GM21786 (cell line): Measurements from ENCODE around the gene ZBTB24.
A peak's percentile ranks its signal among the peaks of the same experiment; 100 is the strongest.

ENCODE experiments used
- ATAC-seq: cut with Tn5 transposase; IDR thresholded peaks from one replicate; pipeline ENCODE4 v1.9.1; 2021; ENCODE audit not compliant: unreplicated experiment

ZBTB24 gene

DNA sequence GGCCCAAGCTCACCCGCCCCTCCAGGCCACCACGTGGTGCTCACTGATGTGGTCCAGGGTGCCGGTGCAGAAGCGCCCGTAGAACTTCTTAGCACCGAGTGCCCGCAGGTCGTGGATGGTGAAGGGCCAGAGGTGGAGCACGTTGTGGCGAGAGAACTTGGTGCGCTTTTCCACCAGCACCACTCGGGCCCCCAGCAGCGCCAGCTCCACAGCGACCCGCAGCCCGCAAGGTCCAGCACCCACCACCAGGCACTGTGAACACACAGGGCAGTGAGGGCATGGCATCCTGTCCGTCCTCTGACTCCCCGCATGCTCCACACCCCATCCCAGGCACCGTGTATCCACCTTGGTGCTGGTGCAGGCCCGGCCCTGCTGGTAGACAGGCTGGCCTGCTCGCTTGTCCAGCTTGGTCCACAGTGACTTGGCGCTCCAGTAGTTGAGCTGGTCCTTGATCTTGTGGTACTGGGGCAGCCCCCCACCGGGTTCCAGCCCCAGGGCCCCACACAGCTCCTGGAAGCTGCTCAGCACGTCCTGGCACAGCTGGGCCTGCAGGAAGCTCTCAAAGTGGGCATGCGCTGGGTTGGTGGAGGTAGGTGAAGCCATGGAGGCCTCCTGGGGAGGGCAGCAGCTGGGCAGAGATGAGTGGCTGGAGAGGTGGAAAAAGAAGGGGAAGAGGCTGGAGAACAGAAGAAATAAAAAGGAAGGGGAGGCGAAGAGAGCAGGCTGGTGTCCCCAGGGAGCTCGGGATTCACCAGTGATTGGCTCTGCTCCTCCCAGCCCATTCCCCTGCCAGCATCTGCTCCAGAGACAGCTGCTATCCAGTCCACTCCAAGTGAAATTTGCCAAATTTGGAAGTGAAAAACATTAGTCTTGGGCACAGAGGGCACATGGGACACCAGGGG lies 29.2 kb downstream of the ZBTB24 start:
- ATAC-seq: no peak

DNA sequence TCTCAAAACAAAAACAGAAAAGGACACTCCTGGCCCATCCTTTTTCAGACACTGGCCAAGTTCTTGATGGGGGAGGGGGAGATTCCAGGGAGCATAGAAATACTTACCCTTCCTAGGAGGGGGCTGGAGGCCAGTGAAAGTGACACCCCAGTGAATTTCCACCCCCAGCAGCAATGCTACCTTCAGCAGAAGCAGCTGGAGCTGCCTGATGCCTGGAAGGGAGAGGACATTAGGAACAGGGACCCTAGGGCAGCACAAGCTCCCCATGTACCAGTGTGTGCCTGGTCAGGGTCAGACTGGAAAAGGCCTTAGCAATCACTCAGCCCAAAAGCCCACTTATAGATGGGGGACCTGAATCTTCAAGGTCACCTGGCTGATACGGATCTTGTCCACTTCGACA lies 29.9 kb downstream of the ZBTB24 start:
- no peak for ATAC-seq

DNA sequence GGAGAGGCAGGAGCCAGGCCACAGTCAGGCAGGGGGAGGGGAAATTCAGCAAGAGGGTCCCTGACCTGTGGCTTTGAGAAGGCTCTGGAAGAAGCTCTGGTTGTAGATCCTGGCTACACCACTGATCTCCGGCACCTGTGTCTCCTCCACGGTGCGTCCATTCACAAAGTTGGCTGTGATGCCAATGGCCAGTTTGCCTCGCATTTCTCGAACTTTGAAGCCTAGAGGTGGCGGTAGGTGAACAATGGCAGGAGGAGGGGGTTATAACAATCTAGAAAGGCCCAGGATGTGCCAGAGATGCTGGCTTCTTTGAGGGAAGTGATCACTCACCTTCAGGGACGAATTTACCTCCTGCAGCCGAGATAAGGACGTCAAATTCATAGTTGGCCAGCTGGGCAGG lies 30.8 kb downstream of the ZBTB24 start:
- no peak for ATAC-seq

DNA sequence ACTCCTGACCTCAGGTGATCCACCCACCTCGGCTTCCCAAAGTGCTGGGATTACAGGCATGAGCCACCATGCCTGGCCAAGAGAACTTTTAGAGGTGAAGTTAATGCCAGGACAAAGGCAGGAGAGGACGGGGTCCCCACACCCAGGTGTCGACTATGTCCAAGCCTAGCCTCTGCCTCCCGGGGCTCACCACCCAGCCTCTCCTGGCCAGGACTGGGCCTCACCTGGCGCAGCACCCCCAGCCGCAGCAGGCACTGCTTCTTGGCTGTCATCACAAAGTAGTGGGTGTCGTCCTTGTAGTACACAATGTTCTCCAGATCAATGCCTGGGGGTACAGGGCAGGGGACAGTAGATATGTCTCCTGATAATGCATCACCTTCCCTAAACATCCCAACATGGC lies 31.6 kb downstream of the ZBTB24 start:
- ATAC-seq: no peak

DNA sequence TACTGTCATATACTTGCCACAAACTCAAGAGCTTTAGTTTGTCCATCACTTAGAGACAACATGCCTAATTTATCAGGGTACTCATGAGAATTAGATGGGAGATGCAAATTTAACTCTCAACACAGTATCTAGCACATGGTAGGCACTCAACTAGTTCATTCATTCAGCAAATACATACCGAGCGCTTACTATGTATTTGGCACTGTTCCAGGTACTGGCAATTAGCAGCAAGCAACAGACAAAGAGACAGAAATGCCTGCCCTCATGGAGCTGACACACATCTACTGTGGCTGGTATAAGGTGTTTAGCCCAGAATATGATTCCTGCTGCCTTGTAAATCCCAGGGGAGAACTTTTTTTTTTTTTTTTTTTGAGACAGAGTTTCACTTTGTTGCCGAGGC lies 32.2 kb downstream of the ZBTB24 start:
- ATAC-seq: no peak

GRCh38 chr6:109449795-109450673 lies 33.0 kb downstream of the ZBTB24 start:
- no peak for ATAC-seq

GRCh38 chr6:109449064-109449794 lies 33.8 kb downstream of the ZBTB24 start:
- no peak for ATAC-seq

GRCh38 chr6:109448615-109449014 lies 34.4 kb downstream of the ZBTB24 start:
- no peak for ATAC-seq

DNA sequence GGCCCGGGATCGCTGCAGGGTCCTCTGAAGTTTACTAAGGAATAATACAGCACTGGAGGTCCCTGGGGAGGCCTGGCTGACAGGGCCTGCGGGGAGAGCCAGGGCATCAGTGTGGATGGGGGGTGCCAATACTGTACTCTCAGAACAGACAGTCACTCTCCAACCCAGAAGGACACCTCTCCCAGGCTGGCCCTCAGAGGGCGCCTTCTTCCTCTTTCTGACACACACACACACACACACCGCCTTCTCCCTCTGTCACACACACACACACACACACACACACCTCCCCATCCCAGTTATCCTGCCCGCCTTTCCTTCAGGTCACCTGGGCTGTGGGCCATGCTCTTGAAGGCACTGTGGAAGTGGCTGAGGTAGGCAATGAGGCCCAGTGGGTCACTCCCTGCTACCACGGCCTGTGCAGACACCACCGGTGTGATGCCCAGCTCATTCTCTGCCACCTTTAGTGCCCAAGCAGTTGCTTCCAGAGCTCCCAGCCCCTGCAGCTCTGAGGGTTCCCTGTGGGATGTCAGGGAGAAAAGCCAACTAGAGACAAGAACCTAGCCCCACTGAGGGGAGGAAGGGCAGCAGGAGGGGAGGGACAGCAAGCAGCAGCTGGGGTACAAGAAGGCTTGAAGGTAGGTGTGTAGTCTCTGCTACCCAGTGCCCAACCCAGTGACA lies 35.0 kb downstream of the ZBTB24 start:
- ATAC-seq: no peak

- no peak for ATAC-seq
Measured at GRCh38 chr6:109447087-109447486, 35.9 kb downstream of the ZBTB24 start.

DNA sequence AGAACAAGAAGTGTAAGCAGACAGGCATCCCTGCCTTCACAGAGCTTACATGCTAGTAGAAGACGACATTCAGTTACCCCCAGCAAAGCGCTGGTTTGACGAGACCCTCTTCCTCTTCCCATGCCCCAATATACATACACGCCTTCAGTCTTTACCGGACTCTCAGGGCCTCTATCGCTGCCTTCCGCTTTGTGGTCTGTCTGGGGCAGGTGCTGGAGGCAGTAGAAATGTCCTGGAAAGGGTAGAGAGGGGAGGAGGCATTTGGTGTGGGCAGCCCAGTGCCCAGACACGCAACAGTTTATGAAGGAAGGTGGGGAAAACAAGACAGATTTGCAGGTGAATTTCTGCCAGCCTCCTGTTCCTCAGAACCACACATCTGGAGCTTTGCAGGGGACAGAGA lies 36.5 kb downstream of the ZBTB24 start:
- no peak for ATAC-seq

- ATAC-seq: no peak
Measured at GRCh38 chr6:109446072-109446471, 36.9 kb downstream of the ZBTB24 start.

- no peak for ATAC-seq
Measured at GRCh38 chr6:109445382-109445781, 37.6 kb downstream of the ZBTB24 start.

DNA sequence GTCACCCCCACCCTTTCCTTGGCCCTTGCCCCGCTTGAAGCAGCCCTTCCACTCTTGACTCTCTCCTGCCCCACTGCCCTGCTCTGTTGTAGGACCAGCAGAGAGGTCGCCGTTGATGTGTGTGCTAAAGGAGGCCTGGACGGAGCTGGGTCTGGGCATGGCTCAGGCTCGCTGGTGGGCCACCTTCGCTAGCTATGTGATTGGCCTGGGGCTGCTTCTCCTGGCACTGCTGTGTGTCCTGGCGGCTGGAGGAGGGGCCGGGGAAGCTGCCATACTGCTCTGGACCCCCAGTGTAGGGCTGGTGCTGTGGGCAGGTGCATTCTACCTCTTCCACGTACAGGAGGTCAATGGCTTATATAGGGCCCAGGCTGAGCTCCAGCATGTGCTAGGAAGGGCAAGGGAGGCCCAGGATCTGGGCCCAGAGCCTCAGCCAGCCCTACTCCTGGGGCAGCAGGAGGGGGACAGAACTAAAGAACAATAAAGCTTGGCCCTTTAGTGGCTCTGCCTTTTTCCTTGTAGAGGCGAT lies 39.5 kb downstream of the ZBTB24 start:
- no peak for ATAC-seq

GRCh38 chr6:109442393-109442924 lies 40.6 kb downstream of the ZBTB24 start:
- no peak for ATAC-seq

DNA sequence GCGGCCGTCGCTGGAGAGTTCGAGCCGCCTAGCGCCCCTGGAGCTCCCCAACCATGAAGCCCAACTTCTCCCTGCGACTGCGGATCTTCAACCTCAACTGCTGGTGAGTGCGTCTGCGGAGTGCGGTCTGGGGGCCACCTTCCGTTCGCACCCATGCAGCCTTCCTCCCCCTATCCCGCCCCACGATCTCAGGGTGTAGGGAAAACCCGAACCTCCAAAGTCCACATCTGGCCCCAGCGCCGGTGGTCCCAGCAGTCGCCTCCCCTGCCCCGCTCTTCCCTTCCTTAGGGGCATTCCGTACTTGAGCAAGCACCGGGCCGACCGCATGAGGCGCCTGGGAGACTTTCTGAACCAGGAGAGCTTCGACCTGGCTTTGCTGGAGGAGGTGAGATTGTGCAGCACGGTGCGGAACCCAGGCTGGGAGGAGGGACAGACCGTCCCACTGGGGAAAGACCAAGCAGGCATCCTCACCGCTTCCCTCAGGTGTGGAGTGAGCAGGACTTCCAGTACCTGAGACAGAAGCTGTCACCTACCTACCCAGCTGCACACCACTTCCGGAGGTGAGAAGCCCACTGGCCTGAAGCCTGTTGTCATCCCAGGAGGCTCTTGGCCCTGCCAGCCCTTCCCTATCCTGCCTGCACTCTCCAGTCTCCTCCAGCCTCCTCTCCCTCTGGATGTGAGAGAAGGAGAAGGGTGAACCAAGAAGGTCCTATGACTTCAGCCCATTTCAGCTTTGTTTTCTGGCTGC lies 41.8 kb downstream of the ZBTB24 start:
- ATAC-seq: peak; percentile 22

- peak; percentile 89 for ATAC-seq
Measured at GRCh38 chr6:109440331-109441068, 42.5 kb downstream of the ZBTB24 start, which contains the start of the genes PPIL6 and SMPD2. Gene PPIL6 (minus strand): TSS chr6:109440628. CDS start chr6:109440590, 38 bp downstream. Gene SMPD2 (plus strand): TSS chr6:109440724. CDS start chr6:109441122, 398 bp downstream.

GRCh38 chr6:109436041-109436440 lies 47.0 kb downstream of the ZBTB24 start:
- no peak for ATAC-seq

GRCh38 chr6:109434456-109434855 lies 48.6 kb downstream of the ZBTB24 start:
- no peak for ATAC-seq
